ENCODE measurements around the gene GDPD5. TPM values are rescaled to one million over a fixed set of nuclear protein-coding genes. Genes with fewer than 3 reads are reported as not detected.

GDPD5 gene
- total and polyA plus RNA-seq, 10 of the 15 experiments (the other 5 are each of a cell fraction or from before 2014, with no cell fraction given): 0.10 to 30.0 (median 6.7) TPM

DNA sequence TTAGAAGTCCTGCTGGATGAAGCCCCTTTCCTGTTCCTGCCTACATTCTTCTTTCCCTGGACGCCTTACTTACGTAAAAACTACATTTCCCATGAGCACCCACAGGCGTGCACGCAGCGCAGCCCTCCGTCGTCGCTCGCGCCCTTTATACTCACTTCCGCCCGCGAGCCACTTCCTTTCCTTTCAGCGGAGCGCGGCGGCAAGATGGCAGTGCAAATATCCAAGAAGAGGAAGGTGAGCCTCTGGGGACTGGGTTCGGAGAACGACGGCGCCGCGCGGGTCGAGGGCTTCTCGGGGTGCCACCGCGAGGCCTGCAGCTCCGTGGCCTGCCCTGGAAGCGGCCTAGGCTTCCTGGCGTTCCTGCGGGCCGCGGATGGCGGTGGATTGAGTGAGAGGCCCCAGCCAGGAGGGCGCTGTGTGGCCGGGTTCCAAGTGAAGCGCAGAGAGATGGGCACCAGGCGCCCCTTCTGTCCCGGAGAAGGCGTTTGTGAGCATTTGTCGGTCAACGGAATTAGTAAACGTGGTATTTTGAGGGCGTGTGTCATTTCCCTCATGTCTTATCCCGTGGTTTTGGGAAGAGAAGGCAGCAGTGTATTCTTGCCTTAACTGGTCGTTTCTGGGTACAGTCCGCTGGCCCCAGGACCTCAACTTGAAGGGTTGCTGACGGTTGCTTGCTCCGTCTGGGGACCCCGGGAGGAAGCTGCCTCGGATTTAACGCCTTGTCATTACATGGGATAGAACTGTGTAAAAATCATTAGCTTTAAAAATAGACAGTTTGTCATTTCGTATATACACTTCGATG is 126.2 kb downstream of the GDPD5 start, which contains the start of gene RPS3 (continued):
- TF ChIP-seq YBX1 (IDR thresholded peaks at IDR 0.05): no peak
- 0 out of 2 replicates have a peak, but pooled peaks have one; percentile 22 for TF ChIP-seq NR2F1 (conservative IDR thresholded peaks at IDR 0.05)
- TF ChIP-seq IKZF2 (IDR thresholded peaks at IDR 0.05): peak; percentile 23 to 38; a peak in 2 of 4 replicates
- no peak for TF ChIP-seq MYB (IDR thresholded peaks at IDR 0.05; ENCODE audit: borderline replicate concordance, low read depth, low read length)
- peak; percentile 48 to 95; a peak in 2 of 3 replicates for TF ChIP-seq EGR1 (IDR thresholded peaks at IDR 0.05; ENCODE audit: borderline replicate concordance in 1 of 2, low read depth in 2 of 2, low read length in 2 of 2)
- TF ChIP-seq CHD2 (IDR thresholded peaks at IDR 0.05; ENCODE audit: borderline replicate concordance, low read depth, low read length): peak; percentile 65; the same call in 1 of the 2 replicates
- TF ChIP-seq CBX3 (IDR thresholded peaks at IDR 0.05; ENCODE audit: borderline replicate concordance, low read depth): no peak
- TF ChIP-seq, protein P1, sequence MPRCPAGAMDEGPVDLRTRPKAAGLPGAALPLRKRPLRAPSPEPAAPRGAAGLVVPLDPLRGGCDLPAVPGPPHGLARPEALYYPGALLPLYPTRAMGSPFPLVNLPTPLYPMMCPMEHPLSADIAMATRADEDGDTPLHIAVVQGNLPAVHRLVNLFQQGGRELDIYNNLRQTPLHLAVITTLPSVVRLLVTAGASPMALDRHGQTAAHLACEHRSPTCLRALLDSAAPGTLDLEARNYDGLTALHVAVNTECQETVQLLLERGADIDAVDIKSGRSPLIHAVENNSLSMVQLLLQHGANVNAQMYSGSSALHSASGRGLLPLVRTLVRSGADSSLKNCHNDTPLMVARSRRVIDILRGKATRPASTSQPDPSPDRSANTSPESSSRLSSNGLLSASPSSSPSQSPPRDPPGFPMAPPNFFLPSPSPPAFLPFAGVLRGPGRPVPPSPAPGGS (IDR thresholded peaks at IDR 0.05; ENCODE audit: borderline replicate concordance, insufficient read depth, low read depth, low read length, poor library complexity, severe bottlenecking): no peak
- TF ChIP-seq RAD21 (IDR thresholded peaks at IDR 0.05; ENCODE audit: insufficient read depth, low read depth, low read length): no peak
- TF ChIP-seq MLLT1 (IDR thresholded peaks at IDR 0.05): peak; percentile 92
- peak; percentile 73; the same call in 1 of the 2 replicates for TF ChIP-seq KAT2A (conservative IDR thresholded peaks at IDR 0.05; ENCODE audit: control insufficient read depth, low read depth, low read length)
- TF ChIP-seq, protein P2, sequence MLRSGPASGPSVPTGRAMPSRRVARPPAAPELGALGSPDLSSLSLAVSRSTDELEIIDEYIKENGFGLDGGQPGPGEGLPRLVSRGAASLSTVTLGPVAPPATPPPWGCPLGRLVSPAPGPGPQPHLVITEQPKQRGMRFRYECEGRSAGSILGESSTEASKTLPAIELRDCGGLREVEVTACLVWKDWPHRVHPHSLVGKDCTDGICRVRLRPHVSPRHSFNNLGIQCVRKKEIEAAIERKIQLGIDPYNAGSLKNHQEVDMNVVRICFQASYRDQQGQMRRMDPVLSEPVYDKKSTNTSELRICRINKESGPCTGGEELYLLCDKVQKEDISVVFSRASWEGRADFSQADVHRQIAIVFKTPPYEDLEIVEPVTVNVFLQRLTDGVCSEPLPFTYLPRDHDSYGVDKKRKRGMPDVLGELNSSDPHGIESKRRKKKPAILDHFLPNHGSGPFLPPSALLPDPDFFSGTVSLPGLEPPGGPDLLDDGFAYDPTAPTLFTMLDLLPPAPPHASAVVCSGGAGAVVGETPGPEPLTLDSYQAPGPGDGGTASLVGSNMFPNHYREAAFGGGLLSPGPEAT (IDR thresholded peaks at IDR 0.05; ENCODE audit: low read depth): peak; percentile 87
- TF ChIP-seq E4F1 (IDR thresholded peaks at IDR 0.05; ENCODE audit: borderline replicate concordance, partially characterized antibody): peak; percentile 81
- TF ChIP-seq RB1 (IDR thresholded peaks at IDR 0.05; ENCODE audit: borderline replicate concordance): peak; percentile 97; the same call in 1 of the 2 replicates
- peak; percentile 74 for TF ChIP-seq KLF5 (IDR thresholded peaks at IDR 0.05; ENCODE audit: partially characterized antibody)
- peak; percentile 98 for TF ChIP-seq RBBP5 (conservative IDR thresholded peaks at IDR 0.05)
- peak; percentile 71 for TF ChIP-seq SMAD1 (IDR thresholded peaks at IDR 0.05; ENCODE audit: low read depth, partially characterized antibody)
- TF ChIP-seq SIN3A (IDR thresholded peaks at IDR 0.05; ENCODE audit: low read depth, low read length): peak; percentile 54; the same call in 1 of the 2 replicates
- 0 out of 2 replicates have a peak, but pooled peaks have one; percentile 43 for TF ChIP-seq RCOR1 (conservative IDR thresholded peaks at IDR 0.05; ENCODE audit: low read depth, low read length)
- no peak for TF ChIP-seq ZNF384 (IDR thresholded peaks at IDR 0.05; ENCODE audit: borderline replicate concordance, low read depth, low read length)
- no peak for TF ChIP-seq EZH2 (IDR thresholded peaks at IDR 0.05; ENCODE audit: borderline replicate concordance, control insufficient read depth, low read depth, low read length)
